Large intestine (tissue), 3 donors: Measurements from ENCODE around the gene MCM3AP. TPM values are rescaled to one million over a fixed set of nuclear protein-coding genes. Genes with fewer than 3 reads are reported as not detected.

Source experiments
- DNase-seq, 2 donors: peaks; one replicate each; pipeline versions ENCODE4 v3.0.0 to v3.0.0-alpha.2; 2013
- H3K27ac ChIP-seq: one replicate; pipeline ENCODE4 v1.5.1; 2013; ENCODE audit warnings: low read length
- H3K27me3 ChIP-seq: 2 replicates; pipeline ENCODE4 v1.6.1; 2013; ENCODE audit warnings: low read length; ENCODE audit not compliant: control insufficient read depth, insufficient read depth
- H3K36me3 ChIP-seq: 2 replicates; pipeline ENCODE4 v1.6.1; 2013; ENCODE audit warnings: low read length; ENCODE audit not compliant: control insufficient read depth, insufficient read depth
- H3K4me1 ChIP-seq: one replicate; pipeline ENCODE4 v1.6.1; 2013; ENCODE audit warnings: low read length; ENCODE audit not compliant: control insufficient read depth, insufficient read depth
- H3K4me3 ChIP-seq: one replicate; pipeline ENCODE4 v1.5.1; 2013; ENCODE audit warnings: low read length
- H3K9me3 ChIP-seq: one replicate; pipeline ENCODE4 v1.6.1; 2013; ENCODE audit warnings: mild to moderate bottlenecking, low read depth, low read length, moderate library complexity; ENCODE audit not compliant: control insufficient read depth
- WGBS: methylation state at CpG from one replicate; pipeline ENCODE4 v1.1.5; 2013; ENCODE audit warnings: low lambda C conversion rate; ENCODE audit not compliant: insufficient coverage; 5-methylcytosine and 5-hydroxymethylcytosine counted together
- polyA plus RNA-seq: library from polyadenylated mRNA; unstranded; fragments of 120-200 nt; gene quantifications from one replicate; pipeline ENCODE4 v1.2.1, GENCODE V29; 2013

MCM3AP gene
- polyA plus RNA-seq, 1 donor = 77.5 TPM

DNA sequence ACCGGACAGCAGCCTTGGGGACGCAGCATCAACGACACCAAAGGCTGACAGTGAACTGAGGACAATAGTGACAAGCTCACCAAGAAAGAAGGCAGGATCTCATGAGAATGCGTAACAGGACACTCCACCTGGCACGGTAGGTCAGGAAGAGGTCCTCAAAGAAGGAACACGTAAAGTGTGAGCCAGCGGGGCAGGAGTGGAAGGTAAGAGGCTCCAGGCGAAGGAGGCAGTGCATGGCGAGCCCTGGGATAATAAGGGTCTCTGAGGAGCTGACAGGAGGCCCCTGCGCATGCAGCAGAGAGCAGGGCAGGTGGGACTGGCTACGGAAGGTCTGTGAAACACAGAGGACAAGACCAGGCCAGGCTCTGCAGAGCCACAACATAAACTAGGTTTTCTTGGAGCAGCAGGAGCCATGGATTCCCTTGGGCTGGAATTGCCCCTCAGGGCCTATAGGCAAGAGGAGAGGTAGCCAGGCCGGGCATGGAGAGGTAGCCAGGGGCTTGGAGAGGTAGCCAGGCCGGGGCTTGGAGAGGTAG is 65.1 kb downstream of the MCM3AP start:
- whole genome bisulfite sequencing = 94% methylated on average over 3 of the region's 13 CpGs
- no peak for DNase-seq
- Histone ChIP-seq H3K4me1 (no peaks in the 10 kb centered on the region), H3K4me3 (no peak overlapping the region), H3K27ac (no peak overlapping the region), H3K27me3 (no peaks in the 10 kb centered on the region), H3K36me3 (peaks cover 29% of the 10 kb centered on the region), H3K9me3 (no peaks in the 10 kb centered on the region)

DNA sequence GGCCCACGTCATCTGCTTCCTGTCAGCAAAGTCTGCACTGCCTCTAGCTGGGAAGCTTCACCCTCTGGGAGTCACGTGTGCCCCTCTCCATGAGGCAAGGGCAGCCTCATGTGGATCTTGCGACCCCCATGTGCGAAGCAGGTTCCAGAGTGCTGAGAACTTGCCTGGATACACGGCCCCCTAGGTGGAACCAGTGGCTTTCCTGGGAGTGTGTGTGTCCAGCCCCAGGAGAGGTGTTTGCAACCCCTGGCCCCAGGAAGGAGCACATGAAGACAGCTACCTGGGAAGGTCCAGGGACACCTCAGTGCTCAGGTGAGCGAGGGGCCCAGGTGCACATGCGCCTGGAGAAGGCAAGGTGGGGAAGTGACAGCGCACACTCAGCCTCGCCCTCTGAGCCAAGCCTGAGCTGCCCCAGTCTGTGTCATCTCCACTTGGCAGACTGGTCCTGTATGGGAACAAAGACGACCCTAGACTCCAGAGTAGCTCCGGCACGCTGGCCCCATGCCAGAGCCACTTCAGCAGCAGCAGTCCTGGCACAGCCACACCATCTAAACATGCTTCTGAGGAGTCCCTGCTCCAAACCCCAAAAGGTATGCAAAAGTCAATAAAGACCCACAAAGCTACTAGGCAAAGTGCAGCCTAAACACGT is 65.7 kb downstream of the MCM3AP start:
- H3K4me1 ChIP-seq = no peaks in the 10 kb centered on the region
- H3K4me3 ChIP-seq = no peak overlapping the region
- H3K9me3 ChIP-seq = no peaks in the 10 kb centered on the region
- H3K27me3 ChIP-seq = no peaks in the 10 kb centered on the region
- DNase-seq = no peak
- H3K36me3 ChIP-seq = peaks cover 29% of the 10 kb centered on the region
- no peak overlapping the region for H3K27ac ChIP-seq
- no CpG with 5 or more reads among the region's 13 CpGs for WGBS

DNA sequence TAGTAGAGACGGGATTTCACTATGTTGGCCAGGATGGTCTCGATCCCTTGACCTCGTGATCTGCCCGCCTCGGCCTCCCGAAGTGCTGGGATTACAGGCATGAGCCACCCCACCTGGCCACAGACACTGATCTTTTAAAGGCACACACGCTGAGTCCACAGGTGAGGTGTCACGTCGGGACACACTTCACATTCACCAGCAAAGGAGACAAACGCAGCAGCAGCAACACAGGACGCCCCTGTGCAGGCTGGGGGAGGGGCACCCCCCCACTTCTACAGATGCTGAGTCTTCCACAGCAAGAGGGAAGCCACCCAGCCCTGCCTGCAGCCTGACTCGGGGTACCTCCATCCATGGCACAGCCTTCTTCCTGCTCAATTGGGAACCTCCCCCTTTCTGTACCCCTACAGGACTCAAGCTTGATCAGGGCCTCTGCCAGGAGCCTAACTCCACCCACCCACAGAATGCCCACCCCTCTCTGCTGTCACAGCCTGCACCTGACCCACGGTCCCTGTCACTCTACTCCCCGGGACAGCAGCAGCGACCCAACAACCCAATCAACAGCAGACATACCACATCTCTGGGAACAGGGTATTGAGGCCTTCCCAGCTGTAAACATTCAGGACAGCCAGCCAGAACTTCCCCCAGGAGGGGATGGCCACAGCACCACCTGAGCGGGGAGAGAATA is 66.4 kb downstream of the MCM3AP start:
- H3K4me3 ChIP-seq = no peak overlapping the region
- H3K27me3 ChIP-seq = no peaks in the 10 kb centered on the region
- DNase-seq = no peak
- WGBS = no CpG with 5 or more reads among the region's 16 CpGs
- no peaks in the 10 kb centered on the region for H3K4me1 ChIP-seq
- no peaks in the 10 kb centered on the region for H3K9me3 ChIP-seq
- H3K27ac ChIP-seq = no peak overlapping the region
- H3K36me3 ChIP-seq = peaks cover 34% of the 10 kb centered on the region

DNA sequence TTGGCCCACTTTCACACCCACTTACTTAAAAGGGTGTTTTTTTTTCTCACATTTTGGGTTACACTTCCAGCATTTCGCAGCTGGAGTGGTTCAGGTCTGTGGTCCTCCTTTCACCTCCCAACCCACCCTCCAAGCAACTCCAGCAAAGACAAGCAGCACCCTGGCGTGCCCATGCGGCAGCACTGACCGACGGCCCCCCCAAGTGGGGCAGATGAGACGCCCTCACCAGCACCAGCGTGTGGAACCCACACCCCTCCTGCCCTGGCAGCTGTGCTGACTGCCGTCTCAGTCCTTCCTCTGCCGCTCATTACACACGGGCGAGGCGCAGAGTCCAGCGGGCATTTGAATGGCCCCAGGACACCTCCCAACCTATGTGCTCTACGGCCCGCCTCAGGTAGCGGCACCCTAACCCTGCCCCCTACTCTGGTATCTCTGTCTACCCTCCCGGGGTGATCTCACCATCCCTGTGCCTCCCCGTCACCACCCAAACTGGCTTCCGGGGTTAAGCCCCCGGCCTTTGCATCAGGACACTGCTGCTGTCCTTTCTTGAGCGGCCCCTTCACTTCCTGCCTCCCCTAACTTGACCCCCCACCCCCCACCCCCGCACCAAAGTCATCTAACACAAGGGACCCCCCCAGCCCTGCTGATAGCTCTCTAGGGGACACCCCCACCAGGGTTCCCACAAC is 67.8 kb downstream of the MCM3AP start:
- WGBS = no CpG with 5 or more reads among the region's 22 CpGs
- Histone ChIP-seq H3K27ac (no peak overlapping the region), H3K27me3 (no peaks in the 10 kb centered on the region)

DNA sequence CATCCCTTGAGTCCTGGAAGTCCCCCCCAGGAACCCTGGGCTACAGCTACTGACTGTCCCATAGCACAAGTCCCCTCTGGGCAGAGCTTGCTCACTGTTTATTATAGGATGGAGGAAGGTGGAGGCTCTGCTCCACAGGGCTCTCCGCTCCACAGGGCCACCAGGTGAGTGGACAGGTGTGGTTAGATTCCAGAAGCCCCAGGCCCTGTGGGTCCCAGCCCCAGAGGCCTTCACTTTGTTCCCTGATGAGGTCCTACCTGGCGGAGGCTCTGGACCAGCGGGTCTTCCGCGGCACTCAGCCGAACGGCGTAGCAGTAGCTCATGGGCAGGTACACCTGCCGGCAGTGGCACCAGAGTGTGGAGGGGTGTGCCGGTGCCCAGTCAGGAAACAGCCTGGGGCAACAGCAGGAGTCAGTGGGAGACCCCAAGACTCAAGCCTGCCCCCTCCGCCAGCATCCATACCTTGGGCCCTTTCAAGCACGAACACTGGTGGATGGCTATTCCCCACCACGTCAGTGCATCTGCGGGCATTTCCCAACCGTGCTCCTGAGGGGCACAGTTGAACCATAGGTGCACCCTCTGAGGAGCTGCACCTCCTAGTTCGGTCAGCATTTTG is 69.2 kb downstream of the MCM3AP start:
- H3K4me1 ChIP-seq = no peaks in the 10 kb centered on the region
- H3K9me3 ChIP-seq = no peaks in the 10 kb centered on the region
- no CpG with 5 or more reads among the region's 16 CpGs for WGBS
- H3K36me3 ChIP-seq = peaks cover 23% of the 10 kb centered on the region
- H3K4me3 ChIP-seq = no peak overlapping the region
- no peaks in the 10 kb centered on the region for H3K27me3 ChIP-seq
- no peak overlapping the region for H3K27ac ChIP-seq
- no peak for DNase-seq

More for the DNA sequence above, 67.8 kb downstream of the MCM3AP start:
- Histone ChIP-seq H3K4me3 (no peak overlapping the region), H3K36me3 (peaks cover 35% of the 10 kb centered on the region), H3K9me3 (no peaks in the 10 kb centered on the region), H3K4me1 (no peaks in the 10 kb centered on the region)
- DNase-seq = no peak

DNA sequence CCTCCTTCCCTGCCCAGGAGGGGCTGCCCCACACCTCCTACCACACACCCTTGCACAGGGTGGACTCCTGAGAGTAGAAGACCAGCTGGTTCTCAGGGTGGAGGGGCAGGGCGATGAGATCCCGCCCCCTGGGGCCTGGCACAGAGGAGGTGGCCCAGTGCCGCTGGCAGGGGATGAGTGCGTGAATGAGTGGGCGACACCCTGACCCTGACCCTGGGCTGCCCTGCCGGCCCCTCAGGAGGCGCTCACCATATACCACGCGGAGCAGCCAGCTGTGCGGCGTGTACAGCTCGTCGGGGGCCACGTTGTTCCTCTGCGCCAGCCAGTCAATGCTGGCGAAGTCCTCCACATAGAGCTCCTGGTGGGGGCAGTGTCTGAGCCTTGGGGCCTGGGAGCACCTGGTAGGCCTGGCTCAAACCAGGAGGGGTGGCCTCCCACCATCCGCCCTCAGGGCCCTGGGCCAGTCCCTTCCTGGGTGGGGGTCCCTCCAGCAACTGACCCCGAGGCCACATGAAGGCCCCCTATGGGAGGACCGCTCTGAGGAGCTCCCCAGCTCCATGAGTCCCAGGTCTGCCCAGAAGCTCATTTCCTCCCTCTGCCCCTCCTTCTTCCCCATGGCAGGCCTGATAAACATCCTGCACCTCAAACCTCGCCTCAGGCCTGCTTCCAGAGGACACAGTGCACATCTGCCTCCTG is 69.8 kb downstream of the MCM3AP start:
- Histone ChIP-seq H3K27ac (no peak overlapping the region), H3K36me3 (peaks cover 22% of the 10 kb centered on the region), H3K9me3 (no peaks in the 10 kb centered on the region), H3K4me1 (no peaks in the 10 kb centered on the region), H3K4me3 (no peak overlapping the region), H3K27me3 (no peaks in the 10 kb centered on the region)
- no peak for DNase-seq
- WGBS = no CpG with 5 or more reads among the region's 20 CpGs

DNA sequence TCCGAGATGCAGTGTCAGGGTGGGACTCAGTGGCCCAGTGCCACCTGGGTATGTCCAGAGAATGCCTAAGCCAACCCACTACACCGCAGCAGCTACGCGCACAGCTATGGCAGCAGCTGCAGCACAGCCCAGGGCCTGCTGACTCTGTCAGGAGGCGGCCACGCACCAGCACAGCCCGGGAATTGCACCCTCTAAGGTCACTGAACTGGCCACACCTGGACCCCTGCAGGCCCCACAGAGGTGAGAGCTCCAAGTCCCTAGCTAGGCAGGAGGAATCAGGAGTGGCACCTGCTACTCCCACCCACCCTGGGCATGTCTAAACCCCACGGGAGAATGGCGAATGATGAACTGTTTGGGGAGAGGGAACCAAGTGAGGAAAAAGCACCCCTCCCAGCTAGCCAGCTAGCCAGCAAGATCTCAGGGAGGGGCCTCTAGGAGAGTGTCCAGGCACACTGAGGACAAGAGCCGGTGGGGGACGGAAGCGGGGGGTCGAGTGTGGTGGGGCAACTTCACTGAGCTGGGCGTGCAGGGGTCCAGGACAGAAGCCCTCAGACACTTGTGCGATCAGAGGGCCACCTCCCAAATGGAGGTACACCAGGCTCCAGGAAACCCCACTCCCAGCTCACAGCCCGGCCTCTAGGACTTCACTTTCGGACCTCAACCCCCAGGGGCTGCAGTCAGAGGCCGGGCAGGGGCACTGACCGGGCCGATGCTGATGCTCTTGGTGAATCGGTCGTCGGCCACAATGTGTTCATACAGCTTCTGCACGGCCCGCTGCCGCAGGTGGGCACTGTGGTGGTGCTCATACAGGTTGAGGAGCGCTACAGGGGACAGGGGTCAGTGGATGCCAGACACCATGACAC is 70.7 kb downstream of the MCM3AP start:
- Histone ChIP-seq H3K4me1 (no peaks in the 10 kb centered on the region), H3K36me3 (peaks cover 17% of the 10 kb centered on the region), H3K9me3 (no peaks in the 10 kb centered on the region), H3K4me3 (no peak overlapping the region), H3K27ac (no peak overlapping the region), H3K27me3 (no peaks in the 10 kb centered on the region)
- no CpG with 5 or more reads among the region's 27 CpGs for WGBS
- DNase-seq = no peak

DNA sequence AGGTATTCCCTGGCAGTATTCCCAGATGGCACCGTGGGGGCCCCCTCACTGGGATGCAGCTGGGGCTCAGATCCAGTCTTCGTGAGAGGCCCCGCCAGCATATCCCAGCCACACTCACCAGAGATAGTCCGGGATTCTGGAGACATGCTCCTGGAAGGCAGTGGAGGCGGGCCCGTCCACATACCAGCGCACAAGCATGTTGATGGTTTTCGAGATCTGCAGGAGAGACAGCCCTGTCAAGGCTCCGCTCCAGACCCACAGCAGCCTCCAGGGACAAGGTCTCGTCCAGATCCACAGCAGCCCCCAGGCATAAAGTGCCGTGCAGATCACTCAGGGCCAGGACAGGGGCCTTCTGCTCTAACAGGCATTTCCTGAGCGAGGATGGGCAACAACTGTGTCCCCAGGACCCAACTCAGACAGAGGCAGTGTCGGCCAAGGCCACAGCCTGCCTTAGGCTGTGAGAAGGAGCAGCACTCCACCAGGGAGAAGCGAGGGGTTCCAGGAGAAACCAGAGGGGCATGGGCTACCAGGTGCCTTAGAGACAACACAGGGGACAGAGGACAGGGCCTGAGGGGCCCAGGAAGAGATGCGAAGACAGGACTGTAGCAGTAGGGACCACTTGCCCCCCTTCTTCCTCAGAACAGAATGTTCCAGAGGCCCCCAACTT is 71.7 kb downstream of the MCM3AP start:
- no peak for DNase-seq
- Histone ChIP-seq H3K4me1 (no peaks in the 10 kb centered on the region), H3K9me3 (no peaks in the 10 kb centered on the region), H3K36me3 (peaks cover 17% of the 10 kb centered on the region), H3K4me3 (no peak overlapping the region), H3K27ac (no peak overlapping the region), H3K27me3 (no peaks in the 10 kb centered on the region)
- no CpG with 5 or more reads among the region's 15 CpGs for WGBS
